Activated T-cell treated with anti-CD3 and anti-CD28 coated beads for 1 hour (primary cell): ENCODE measurements around the gene NAA38.
"Not testable (repeated sequence)": the region's sequence is repeated elsewhere in the genome, so short reads cannot be mapped to it uniquely, and the experiment has no call there.

Source experiments
- DNase-seq: peaks from one replicate; pipeline ENCODE4 v3.0.0-alpha.2; 2020; ENCODE audit warnings: low read depth

The NAA38 gene

DNA sequence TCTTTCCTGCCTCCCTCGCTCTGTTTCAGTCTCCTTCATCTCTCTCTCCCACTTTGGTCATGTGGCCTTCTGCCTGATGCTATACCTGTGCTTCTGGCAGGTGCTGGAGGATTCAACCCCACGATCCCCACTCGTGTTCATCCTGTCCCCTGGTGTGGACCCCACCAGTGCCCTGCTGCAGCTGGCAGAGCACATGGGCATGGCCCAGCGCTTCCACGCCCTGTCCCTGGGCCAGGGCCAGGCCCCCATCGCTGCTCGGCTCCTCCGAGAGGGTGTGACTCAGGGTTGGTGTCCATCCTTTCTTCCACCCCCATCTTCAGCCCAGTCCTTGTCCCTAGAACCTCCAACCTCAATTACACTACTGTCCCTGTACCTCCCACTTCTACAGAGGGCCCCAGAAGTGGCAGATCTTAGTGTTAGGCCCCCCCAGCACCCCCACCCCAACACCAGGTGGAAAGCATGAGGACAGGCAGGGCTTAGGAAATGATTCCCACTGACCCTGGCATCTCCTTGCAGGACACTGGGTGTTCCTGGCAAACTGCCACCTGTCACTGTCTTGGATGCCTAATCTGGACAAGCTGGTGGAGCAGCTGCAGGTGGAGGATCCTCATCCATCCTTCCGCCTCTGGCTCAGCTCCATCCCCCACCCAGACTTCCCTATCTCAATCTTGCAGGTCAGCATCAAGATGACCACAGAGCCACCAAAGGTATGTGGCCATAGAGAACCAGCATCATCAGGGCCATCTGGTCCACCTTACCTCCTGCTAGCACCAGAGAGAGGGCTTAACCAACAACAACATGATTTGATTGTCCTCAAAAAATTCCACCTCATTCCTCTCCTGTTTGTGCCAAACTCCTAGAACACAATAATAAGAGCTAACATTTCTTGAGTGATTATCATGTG, 33.1 kb downstream of the NAA38 start:
- no peak for DNase-seq

DNA sequence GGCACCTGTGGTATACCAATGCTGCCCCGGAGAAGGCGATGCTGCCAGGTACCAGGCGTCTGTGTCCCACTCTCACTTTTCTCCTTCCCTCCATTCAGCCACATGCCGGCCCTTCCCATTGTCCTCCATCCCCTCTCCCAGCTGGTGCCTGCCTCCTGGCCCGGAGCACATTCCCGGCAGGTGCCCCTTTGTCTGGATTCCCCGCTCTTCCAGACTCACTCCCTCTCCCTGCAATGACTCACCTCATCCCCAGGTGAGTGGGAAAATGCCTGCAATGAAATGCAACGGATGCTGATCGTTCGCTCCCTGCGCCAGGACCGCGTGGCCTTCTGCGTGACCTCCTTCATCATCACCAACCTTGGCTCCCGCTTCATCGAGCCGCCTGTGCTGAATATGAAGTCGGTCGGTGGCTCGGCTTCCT, 33.8 kb downstream of the NAA38 start:
- DNase-seq: no peak

DNA sequence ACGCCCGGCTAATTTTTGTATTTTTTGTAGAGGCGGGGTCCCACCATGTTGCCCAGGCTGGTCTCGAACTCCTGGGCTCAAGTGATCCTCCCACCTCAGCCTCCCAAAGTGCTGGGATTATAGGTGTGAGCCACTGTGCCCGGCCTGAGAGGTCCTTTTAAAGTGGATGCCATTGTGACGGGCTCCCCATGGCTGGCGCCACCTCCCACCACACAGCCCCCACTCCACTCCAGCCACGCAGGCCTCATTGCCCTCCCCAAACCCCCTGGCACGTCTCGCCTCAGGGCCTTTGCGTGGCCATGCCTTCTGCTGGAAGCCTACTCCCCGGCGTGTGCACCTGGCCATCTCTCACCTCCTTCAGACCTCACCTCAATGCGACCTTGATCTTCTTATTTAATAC, 35.2 kb downstream of the NAA38 start:
- DNase-seq: no peak

DNA sequence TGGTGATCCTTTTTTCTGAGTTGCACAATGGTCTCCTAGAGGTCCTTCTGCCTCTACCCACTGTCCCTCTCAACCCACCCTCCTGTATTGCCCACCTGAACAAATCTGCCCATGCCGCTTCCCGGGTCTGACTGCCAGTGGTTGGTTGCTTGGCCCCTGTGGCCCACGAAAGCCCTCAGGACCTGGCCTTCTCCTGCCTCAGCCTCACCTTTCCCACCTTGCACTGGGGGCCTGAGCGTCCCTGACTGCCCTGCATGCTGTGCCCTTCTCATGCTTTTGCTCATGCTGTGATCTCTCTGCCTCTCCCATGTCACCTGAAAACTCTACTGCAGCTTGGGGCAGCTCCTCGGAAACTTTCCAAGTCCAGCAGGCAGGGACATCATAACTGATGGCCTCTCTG, 37.1 kb downstream of the NAA38 start:
- DNase-seq: no peak

DNA sequence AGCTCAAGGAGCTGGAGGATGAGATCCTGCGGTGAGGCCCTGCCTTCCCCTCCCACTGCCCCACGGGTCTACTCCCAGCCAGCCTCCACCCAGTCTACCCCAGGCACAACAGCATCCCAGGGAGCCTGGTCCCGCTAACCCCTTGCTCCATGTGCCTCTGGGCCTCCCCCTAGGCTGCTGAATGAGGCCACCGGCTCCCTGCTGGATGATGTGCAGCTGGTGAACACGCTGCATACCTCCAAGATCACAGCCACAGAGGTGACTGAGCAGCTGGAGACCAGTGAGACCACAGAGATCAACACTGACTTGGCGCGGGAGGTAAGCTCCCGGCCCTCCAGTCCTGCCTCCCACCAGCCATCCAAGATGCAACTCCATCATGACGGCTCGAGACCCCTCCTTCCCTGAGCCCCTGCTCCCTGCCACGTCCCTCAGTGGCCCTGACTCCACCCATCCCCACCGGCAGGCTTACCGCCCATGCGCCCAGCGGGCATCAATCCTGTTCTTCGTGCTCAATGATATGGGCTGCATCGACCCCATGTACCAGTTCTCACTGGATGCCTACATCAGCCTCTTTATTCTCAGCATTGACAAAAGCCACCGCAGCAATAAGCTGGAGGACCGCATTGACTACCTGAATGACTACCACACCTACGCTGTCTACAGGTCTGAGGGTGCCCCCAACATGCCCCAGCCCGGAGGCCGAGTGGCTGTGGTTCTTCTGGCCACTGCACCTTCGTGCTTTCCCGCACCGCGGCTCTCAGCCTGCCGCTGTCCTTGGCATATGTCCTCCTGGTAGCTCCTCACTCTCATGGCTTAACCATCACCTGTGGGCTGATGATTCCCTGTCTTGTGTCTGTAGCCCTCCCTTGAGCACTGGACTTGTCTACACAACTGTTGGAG, 38.4 kb downstream of the NAA38 start:
- DNase-seq: no peak

DNA sequence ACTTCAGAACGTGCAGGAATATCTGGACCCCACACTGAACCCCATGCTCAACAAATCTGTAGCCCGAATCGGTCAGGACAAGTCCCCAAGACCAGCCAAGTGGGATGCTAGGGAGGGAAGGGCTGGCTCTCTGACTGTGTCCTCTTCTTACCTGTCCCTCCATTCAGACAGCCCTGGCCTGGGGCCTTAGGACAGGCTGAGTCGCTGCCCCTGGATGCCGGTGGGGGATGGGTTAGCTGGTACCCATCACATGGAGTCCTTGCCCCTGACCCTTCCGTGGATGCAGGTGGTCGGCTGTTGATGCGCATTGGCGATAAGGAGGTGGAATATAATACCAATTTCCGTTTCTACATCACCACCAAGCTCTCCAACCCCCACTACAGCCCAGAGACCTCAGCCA, 39.3 kb downstream of the NAA38 start:
- no peak for DNase-seq

DNA sequence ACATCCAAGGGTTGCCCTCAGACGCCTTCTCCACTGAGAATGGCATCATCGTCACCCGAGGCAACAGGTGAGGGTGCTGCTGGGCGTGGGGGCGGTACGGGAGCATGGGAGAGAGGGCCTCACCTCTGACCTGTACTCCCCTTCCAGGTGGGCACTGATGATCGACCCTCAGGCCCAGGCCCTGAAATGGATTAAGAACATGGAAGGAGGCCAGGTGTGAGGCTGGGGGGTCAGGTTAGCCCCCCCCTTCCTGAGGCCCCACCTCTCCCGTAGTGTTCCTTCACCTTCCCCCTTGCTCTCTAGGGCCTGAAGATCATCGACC, 39.8 kb downstream of the NAA38 start:
- DNase-seq: no peak

DNA sequence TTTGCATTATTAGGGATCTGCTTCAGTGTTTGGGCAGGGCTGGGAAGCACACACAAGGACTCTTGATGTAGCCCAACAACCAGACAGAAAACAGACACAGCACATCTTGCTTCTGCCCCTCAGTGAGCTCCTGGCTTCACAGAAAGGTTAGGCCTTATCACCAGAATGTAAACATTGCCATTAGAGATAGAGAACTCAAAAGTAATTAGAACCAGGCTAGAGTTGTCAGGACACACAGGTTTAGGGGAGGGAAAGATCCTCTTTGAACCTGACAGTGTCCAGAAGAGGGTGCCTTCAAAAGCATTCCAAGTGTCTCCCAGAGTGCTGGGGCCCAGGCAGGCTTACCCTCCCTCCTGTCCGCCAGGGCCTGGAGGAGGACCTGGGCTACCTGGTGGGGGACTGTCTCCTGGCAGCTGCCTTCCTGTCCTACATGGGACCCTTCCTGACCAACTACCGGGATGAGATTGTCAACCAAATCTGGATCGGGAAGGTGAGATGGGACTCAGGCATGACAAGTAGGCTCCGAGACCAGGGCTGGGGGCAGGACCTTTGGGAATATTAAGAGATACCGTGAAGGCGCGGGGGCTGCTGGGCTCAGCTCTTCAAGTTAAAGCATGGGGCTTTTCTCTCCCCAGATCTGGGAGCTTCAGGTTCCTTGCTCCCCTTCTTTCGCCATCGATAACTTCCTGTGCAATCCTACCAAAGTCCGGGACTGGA, 40.3 kb downstream of the NAA38 start:
- DNase-seq: no peak

DNA sequence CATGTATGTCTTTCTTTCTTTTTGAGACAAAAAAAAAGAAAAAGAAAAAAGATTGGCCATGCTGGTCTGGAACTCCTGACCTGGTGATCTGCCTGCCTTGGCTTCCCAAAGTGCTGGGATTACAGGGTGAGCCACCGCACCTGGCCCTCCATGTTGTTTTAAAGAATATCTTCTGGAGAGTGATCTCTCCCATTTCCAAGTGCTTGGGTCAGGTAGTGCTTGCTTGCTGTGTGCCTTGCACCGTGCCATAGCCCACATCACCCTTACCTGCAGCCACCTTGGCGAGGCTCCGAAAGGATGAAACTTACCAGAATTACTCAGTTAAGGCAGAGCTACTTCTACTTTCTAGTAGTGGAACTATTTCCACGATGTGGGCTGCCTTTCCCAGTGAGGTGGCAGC, 42.4 kb downstream of the NAA38 start:
- DNase-seq: no peak

DNA sequence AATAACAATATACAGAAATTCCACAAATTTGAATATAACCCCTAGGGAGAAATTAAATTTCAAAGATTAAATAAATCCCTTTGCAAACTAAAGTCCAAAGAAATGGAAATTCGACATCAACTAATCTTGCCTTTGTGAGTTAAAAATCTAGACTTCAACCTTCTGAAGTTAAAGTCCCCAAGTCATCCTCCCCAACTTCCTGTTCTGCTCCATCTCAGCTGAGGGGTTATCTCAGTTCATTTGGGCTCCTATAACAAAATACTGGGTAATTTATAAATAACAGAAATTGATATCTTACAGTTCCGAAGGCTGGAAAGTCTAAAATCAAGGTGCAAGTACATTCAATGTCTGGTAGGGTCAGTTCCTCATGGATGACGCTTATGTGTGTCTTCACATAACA, 46.1 kb downstream of the NAA38 start:
- DNase-seq: no peak

DNA sequence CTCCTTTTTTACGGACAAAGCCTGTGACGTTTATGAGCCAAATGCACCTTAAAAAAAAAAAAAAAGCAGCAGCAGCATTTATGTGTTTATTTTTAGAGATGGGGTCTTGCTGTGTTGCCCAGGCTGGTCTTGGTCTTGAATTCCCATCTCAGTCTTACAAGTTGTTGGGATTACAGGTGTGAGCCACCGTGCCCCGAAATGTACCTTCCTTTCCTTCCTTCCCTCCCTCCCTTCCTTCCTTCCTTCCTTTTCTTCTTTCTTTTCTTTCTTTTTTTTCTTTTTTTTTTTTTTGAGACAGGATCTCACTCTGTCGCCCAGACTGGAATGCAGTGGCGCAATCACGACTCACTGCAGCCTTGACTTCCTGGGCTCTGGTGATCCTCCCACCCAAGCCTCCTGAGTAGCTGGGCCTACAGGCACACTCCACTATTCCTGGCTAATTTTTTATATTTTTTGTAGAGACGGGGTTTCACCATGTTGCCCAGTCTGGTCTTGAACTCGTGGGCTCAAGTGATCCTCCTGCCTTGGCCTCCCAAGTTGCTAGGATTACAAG, 47.5 kb downstream of the NAA38 start:
- not testable (repeated sequence) for DNase-seq

DNA sequence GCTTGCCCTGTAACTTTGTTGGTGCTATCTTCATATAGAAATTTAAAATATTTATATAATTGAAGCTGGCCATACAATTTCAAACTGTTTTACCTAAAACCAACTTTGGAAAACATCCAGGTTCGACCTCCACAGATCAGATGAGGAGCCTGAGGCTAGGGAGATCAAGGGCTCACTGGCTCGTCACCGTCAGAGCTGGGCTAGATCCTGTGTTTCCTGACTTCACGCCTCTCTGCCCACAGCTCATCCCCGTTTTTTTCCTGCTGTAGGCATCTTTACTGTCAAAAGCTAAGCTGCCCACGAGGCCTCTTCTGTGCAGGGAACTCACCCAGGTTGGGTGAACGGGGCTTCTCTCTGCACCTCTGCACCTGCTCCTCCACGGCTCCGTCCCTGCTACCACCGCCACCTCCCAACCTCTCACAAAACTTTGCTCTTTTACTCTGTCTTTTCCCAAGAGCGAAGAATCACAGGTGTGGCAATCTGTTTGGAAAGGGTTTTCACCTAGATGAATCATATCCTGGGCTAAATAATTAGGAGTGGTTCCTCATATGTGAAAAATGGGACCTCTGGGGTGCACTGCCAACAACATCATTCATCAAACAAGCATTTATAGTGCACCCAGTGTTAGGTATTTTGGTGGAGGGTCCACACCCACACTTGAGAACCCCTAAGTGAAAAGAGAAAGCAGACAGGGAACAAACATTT, 48.1 kb downstream of the NAA38 start:
- DNase-seq: no peak

DNA sequence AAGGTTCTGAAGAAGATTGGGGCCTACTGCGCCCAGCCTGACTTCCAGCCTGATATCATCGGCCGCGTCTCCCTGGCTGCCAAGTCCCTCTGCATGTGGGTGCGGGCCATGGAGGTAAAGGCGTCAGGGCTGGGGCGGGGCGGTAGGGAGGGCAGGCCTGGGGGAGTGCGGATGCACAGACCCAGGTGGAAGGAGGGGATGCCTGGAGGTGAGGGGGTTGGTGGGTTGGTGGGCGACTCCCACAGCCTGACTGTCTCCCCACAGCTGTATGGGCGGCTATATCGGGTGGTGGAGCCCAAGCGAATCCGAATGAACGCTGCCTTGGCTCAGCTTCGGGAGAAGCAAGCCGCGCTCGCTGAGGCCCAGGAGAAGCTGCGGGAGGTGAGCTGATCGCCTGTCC, 50.2 kb downstream of the NAA38 start:
- no peak for DNase-seq
